Ectodermal cell (in vitro differentiated cells): ENCODE results near the gene GSE1.

Source experiments
- H3K27ac ChIP-seq: 2 replicates; pipeline ENCODE4 v1.7.0; 2013; ENCODE audit warnings: mild to moderate bottlenecking, low read depth, low read length; ENCODE audit not compliant: insufficient read depth, poor library complexity, severe bottlenecking
- H3K27me3 ChIP-seq: 2 replicates; pipeline ENCODE4 v1.7.0; 2013; ENCODE audit warnings: mild to moderate bottlenecking, low read length; ENCODE audit not compliant: insufficient read depth, control insufficient read depth, poor library complexity, severe bottlenecking
- H3K36me3 ChIP-seq: one replicate; pipeline ENCODE4 v1.7.0; 2013; ENCODE audit warnings: low read length; ENCODE audit not compliant: control insufficient read depth, insufficient read depth
- H3K4me1 ChIP-seq: one replicate; pipeline ENCODE4 v1.7.0; 2013; ENCODE audit warnings: low read length; ENCODE audit not compliant: control insufficient read depth, insufficient read depth
- H3K4me3 ChIP-seq: 2 replicates; pipeline ENCODE4 v1.7.0; 2013; ENCODE audit warnings: low read depth, low read length, control low read depth; ENCODE audit not compliant: insufficient read depth
- H3K9me3 ChIP-seq: 2 replicates; pipeline ENCODE4 v1.7.0; 2013; ENCODE audit warnings: mild to moderate bottlenecking, low read length, moderate library complexity; ENCODE audit not compliant: control insufficient read depth
- WGBS, 2 experiments: methylation state at CpG; one replicate each; pipeline ENCODE4 v1.1.7; 2013; ENCODE audit warnings: missing lambda C conversion rate in 2 of 2; 5-methylcytosine and 5-hydroxymethylcytosine counted together

Gene GSE1

DNA sequence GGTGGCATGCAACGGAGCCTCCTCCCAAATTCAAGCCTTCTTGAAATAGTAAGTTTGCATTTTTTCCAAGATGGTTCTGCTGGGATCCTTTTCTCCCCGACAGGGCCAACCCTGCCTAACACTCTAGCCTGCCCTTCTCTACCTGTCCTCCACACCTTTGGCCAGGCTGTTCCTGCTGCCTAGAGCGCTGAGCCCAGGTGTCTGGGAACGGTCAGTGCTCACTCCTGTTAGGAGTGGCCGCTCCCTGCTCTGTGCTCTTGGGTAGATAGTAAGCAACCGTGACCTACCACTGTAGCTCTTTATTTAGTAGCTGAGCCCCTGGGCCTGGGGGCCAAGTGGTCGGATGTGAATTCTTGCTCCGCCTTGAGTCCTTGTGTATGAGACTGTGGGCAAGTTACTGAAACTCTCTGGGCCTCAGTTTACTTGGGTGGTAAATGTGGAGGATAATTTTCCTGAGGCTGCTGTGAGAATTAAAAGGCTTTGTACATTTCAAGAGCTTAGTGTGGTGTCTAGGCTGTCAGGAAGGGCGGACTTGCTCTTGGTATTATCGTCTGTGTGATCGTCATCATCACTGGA lies 44.0 kb upstream of the GSE1 start:
- Histone ChIP-seq H3K9me3 (no peaks in the 10 kb centered on the region), H3K27ac (no peak overlapping the region), H3K4me1 (peaks cover 31% of the 10 kb centered on the region), H3K27me3 (peaks cover 14% of the 10 kb centered on the region), H3K4me3 (no peak overlapping the region), H3K36me3 (no peaks in the 10 kb centered on the region)
- WGBS, 2 experiments: 74 to 79% methylated on average over 11 of the region's 11 CpGs

DNA sequence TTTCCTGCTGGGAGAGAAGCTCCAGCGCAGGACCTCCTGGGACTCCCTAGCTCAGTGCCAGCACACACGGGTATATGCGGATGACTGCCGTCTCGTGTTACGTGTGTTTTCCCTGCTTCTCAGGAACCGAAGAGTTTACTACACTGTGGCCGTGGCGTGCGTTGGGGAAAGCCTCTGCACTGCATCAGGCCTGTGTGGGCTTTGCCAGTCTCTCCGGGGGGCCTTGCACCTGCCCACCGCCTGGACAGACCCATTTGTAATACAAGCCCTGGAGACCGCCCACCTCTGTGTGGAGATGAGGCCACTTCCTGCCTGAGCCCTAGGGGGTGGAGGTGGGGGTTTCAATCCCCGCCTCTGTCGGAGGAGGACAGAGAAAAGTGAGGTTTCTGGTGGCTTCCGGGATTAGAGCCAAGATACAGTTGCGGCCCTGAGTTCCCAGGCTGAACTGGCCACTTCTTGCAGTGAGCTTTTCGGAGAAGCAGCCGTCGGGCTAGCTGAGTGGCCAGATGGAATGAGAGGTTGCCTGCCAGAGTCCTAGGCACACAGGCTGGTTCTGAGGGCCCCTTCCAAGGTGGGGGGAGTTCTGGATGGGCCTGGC lies 43.4 kb upstream of the GSE1 start:
- H3K4me1 ChIP-seq: peaks cover 37% of the 10 kb centered on the region
- H3K4me3 ChIP-seq: no peak overlapping the region

DNA sequence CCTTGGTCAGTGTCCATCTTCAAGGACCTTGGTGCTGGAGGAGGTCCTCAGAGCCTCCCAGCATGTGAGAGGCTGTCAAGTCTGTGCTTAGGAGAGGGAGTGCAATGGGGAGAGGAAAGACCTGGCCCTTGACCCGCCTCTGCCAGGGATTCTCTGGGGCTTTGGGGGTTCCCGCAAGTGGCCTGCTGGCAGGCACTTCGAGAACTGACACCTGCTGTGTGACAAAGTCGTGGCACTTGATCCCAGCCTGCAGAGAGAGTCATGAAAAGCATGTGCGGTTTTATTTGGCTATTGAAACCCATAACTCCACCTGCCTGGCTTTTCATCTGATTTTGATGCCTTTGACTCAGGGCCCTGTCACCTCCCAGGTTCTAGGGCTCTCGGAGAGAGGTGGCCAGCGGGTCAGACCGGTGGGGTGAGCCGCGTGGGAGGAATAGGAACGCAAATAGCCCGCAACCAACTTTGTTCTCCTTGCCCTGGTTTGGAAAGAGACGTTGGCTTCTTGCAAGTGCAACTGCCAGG lies 42.8 kb upstream of the GSE1 start:
- Histone ChIP-seq H3K4me3 (no peak overlapping the region), H3K27ac (no peak overlapping the region), H3K9me3 (no peaks in the 10 kb centered on the region), H3K4me1 (peaks cover 42% of the 10 kb centered on the region), H3K27me3 (peaks cover 14% of the 10 kb centered on the region), H3K36me3 (no peaks in the 10 kb centered on the region)
- WGBS, 2 experiments: 60% methylated on average over 13 of the region's 13 CpGs

More for the DNA sequence above, 43.4 kb upstream of the GSE1 start:
- no peaks in the 10 kb centered on the region for H3K9me3 ChIP-seq
- no peaks in the 10 kb centered on the region for H3K36me3 ChIP-seq
- peaks cover 14% of the 10 kb centered on the region for H3K27me3 ChIP-seq
- 29 to 36% methylated on average over 20 of the region's 20 CpGs for WGBS, 2 experiments
- H3K27ac ChIP-seq: no peak overlapping the region

DNA sequence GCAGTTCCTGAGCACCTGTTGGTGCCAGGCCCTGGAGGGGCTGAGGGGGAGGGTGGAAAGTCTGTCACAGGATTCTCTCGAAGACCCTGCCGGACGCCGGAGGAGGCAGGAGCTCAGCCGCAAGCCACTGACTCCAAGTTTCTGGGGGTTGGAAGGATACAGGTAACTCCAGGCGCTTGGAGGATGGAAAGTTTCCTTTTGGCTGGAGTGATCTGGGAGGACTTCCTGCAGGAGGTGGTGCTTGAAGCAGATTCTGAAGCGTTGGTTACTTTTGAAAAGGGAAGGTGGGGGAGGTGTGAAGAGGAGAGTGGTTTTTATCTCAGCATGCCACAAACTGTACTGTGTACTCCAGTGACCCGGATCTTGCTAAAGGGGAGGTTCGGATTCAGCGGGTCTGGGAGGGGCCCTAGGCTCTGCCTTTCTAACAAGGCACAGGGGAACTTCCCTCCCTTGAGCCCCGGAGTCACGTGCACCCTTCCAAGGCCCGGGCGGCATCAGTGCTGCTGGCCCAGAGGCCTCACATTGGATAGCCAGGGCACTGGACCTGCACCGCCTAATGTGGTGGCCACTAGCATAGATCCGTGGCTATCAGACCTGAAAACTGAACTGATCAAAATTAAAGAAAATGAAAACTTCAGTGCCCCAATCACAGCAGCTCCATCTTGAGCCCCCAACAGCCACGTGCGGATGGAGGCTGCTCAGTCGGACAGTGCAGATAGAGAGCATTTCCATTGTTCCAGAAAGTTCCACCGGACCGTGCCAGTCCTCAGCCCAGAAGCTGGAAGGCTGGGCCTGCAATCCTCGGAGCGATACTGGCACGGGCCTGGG lies 42.2 kb upstream of the GSE1 start:
- Histone ChIP-seq H3K27me3 (peaks cover 14% of the 10 kb centered on the region), H3K9me3 (no peaks in the 10 kb centered on the region), H3K4me1 (peaks cover 49% of the 10 kb centered on the region), H3K27ac (no peak overlapping the region), H3K36me3 (no peaks in the 10 kb centered on the region), H3K4me3 (no peak overlapping the region)
- 83 to 84% methylated on average over 24 of the region's 24 CpGs for WGBS, 2 experiments

DNA sequence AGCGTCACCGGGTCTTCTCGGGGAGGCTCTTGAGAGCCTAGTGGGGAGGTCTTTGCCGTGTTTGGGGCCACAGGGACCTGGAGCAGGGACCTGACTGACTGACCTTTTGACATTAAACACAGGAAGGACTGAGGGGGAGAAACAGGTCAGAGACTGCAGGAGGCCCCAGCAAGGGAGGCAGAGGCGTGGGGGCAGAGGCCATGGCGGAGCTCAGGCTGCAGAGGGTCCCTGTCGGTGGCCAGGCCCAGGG lies 41.6 kb upstream of the GSE1 start:
- WGBS, 2 experiments: 89 to 91% methylated on average over 7 of the region's 7 CpGs
- no peaks in the 10 kb centered on the region for H3K9me3 ChIP-seq
- peaks cover 50% of the 10 kb centered on the region for H3K4me1 ChIP-seq
- no peak overlapping the region for H3K4me3 ChIP-seq
- no peak overlapping the region for H3K27ac ChIP-seq
- peaks cover 14% of the 10 kb centered on the region for H3K27me3 ChIP-seq
- no peaks in the 10 kb centered on the region for H3K36me3 ChIP-seq

DNA sequence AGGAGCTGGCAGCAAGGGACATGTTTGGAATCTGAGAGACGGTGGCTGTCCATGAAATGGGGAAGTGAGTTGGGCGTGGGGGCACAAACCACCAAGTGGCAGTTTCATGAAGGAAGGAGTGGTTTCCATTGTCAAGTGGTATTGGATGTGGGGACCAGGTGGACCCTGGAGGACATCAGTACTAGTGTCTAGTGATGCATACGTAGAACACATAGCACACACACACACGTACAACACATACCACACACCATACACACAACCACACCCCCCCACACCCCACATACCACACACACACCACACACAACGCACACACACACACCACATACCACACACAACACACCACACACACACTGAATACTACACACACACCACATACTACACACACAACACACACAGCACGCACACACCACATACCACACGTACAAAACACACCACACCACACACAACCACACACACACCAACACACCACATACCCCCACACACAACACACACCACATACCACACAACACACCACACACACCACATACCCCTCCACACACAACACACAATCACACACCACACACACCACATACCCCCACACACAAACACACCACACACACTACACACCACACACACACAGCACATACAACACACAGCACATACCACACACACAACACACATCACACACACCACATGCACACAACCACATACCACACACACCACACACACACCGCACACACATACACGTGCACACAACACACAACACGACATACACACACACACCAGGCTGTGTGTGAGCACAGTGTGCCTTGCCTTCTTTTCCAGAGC lies 41.1 kb upstream of the GSE1 start:
- H3K36me3 ChIP-seq: no peaks in the 10 kb centered on the region
- H3K27ac ChIP-seq: no peak overlapping the region
- H3K9me3 ChIP-seq: no peaks in the 10 kb centered on the region
- H3K4me1 ChIP-seq: peaks cover 54% of the 10 kb centered on the region
- WGBS, 2 experiments: 88 to 92% methylated on average over 10 of the region's 10 CpGs
- H3K27me3 ChIP-seq: peaks cover 14% of the 10 kb centered on the region
- H3K4me3 ChIP-seq: no peak overlapping the region

DNA sequence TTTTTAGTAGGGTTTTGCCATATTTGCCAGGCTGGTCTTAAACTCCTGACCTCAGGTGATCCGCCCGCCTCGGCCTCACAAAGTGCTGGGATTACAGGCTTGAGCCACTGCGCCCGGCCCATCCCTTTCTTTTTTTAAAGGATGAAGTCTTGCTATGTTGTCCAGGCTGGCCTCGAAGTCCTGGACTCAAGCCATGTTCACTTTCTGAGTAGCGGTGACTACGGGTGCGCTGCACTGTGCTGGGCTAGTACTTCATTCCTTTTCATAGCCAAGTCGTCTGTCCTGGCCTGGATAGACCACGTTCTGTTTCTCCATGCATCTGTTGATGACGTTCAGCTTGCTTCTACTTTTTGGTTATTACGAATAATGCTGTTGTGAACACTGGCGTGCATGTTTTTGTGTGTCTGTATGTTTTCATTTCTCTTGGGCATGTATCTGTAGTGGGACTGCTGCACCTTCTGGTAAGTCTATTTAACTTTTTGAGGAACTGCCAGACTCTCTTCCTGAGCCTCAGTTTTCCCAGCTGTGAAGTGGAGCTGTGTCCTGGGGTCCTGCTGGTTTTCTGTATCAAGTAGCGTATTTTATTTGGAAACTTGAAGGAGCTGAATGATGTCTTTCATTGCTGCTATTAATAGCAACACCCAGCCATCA lies 40.0 kb upstream of the GSE1 start:
- Histone ChIP-seq H3K4me1 (peaks cover 59% of the 10 kb centered on the region), H3K36me3 (no peaks in the 10 kb centered on the region), H3K4me3 (no peak overlapping the region), H3K27me3 (peaks cover 14% of the 10 kb centered on the region), H3K27ac (no peak overlapping the region), H3K9me3 (no peaks in the 10 kb centered on the region)
- WGBS, 2 experiments: 92 to 95% methylated on average over 15 of the region's 15 CpGs

DNA sequence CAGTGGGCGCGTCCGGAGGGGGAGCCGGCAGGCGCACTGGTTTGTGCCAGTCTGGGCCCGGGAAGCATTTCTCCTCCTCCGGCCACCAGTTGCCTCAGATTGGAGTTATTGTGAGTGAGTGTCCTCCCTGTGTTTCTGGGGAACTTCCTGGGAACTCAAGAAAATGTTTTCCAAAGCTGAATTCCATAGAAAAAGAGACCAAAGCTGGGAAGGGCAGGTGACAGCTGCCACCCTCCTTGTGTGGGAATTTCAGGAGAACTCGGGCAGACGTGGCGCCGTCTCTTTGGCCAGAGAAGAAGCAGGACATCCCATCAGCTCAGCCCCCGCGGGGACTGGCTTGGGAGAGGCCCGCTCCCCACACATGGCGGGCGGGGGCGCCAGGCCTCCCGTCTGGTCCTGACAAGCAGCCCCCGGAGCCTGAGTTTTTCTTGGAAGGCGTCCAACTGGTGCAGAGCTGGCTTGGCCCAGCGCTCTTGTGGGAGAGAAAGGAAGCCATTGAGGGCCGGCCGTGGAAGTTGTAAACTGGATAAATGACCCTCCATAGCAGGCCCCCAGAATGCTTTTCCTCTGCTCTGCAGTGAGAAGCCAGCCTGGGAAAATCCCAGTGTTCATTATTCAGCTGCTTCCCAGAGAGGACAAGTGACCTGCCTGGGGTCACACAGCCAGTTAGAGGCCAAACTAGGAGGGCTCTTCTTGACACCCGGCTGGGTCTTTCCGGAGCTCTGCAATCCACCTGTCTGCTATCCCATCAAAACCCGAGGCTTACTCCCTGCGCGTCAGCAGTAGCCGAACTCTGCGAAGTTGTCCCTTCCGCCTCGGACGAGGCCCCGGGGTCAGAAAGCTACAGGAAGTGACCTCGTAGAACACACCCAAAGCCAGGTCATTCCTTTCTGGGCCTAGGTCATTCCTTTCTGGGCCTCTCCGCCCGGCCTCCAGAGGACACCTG lies 39.2 kb upstream of the GSE1 start:
- no peaks in the 10 kb centered on the region for H3K36me3 ChIP-seq
- no peaks in the 10 kb centered on the region for H3K9me3 ChIP-seq
- peak overlapping the region; percentile 38 for H3K27ac ChIP-seq
- H3K27me3 ChIP-seq: peaks cover 8% of the 10 kb centered on the region
- 84 to 87% methylated on average over 37 of the region's 37 CpGs for WGBS, 2 experiments
- H3K4me3 ChIP-seq: no peak overlapping the region
- peaks cover 67% of the 10 kb centered on the region for H3K4me1 ChIP-seq
